NCI-H748 (cell line): ENCODE results near the gene PELO.
A peak's percentile ranks its signal among the peaks of the same experiment; 100 is the strongest.
"Not testable (repeated sequence)": the region's sequence is repeated elsewhere in the genome, so short reads cannot be mapped to it uniquely, and the experiment has no call there.

Experiments used
- DNase-seq: peaks from one replicate; lab custom pipeline; 2025; ENCODE audit not compliant: unreplicated experiment; lab: John Stamatoyannopoulos, UW

Gene PELO

GRCh38 chr5:52800394-52801213, 12.9 kb downstream of the PELO start:
- peak; percentile 76 for DNase-seq

GRCh38 chr5:52801329-52801728, 13.6 kb downstream of the PELO start:
- DNase-seq = peak; percentile 58

GRCh38 chr5:52802272-52802973, 14.7 kb downstream of the PELO start:
- no peak for DNase-seq

- DNase-seq = no peak
These were observed 15.2 kb downstream of the PELO start for GRCh38 chr5:52802974-52803336.

DNA sequence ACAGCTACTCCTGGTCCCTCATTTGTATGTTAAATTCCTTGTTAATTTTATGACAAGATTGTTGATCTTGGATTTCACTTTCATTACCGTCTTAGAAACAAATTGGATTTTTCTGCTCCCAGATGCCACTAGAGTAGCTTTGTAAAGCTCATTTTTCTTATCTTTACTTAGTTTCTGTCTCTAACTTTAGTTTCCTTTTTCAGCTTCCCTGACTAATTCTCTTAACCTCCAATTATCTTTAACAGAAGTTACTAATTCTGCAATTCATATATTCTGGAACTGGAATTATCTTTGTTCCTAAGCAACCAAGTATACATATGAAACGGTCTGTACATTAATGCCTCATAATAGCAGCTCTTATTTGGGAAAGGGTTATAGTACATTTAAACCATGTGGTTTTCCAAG, 16.7 kb downstream of the PELO start:
- DNase-seq = no peak

DNA sequence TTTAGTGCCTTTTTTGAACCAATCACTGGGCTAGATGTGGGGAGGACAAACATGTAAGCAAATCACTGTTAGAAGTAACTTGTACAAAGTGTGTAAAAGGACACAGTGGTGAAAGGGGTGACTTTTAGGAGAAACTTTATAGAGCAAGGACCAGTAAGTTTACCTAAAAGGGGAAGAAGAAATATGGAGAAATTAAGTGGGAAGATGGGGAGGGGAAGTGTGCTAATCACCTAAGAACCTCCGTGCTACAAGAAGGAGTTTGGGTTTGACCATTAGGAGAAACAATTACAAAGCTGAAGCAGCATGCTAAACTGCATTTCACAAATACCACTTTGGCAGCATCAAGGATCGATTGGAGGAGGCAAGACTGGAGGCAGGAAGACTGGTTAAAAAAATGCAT, 17.3 kb downstream of the PELO start:
- no peak for DNase-seq

- no peak for DNase-seq
These were observed 17.9 kb downstream of the PELO start for GRCh38 chr5:52805615-52806014.

GRCh38 chr5:52807037-52807436, 19.3 kb downstream of the PELO start:
- no peak for DNase-seq

DNA sequence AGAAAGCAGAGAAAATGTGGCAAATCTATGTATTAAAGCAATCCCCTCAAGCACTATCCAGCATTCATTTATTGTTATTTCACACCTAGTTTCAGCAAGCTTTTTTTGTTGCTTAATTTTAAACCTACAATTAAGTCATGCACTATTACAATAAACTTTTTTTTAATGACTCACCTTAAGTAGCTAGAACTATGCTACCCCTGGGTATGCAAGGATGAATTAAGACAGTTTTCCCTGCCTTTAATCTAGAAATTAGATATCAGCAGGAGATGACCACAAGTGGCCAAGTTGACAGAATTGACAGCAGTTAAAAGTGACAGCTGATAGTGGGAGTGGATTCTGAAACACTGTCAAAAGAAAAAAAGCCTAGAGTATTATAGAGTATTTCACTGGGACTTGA, 20.0 kb downstream of the PELO start:
- DNase-seq = no peak

GRCh38 chr5:52808316-52808901, 20.7 kb downstream of the PELO start:
- no peak for DNase-seq

DNA sequence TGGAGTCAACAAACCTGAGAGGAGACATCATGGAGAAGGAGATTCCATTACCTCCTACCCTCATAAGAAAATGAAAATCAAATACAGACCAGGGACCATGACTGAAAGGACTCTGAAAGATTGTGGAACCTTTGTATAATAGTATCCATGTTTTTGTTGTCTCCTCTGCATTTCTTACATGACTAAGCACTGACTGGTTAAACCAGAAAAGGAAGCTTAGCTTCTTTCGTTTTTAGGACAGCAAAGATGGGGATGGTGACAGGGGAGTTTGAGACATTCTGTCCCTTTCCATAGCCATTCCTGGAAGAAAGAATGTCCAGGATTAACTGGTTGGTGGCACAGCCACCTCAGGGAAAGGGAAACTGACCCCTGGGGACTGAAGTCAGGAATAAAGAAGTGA, 22.2 kb downstream of the PELO start:
- no peak for DNase-seq

DNA sequence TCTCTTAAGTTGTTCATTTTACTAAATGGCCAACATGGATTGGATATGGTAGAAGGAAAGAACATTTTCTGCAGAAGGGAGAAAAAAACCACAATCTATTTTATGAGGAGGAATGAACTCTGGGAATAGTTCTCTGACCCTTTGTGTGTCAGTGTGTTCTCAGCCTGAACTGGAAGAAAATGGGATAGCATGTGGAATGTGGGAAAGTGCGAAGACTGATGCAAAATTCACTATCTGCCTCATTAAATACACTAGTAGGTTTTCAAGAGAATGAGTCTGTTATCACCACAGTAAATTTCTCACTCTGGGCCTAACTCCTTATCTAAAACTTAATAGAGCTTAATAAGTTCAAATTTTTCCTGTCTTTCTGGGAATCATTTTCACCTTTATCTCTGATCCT, 22.7 kb downstream of the PELO start:
- no peak for DNase-seq

DNA sequence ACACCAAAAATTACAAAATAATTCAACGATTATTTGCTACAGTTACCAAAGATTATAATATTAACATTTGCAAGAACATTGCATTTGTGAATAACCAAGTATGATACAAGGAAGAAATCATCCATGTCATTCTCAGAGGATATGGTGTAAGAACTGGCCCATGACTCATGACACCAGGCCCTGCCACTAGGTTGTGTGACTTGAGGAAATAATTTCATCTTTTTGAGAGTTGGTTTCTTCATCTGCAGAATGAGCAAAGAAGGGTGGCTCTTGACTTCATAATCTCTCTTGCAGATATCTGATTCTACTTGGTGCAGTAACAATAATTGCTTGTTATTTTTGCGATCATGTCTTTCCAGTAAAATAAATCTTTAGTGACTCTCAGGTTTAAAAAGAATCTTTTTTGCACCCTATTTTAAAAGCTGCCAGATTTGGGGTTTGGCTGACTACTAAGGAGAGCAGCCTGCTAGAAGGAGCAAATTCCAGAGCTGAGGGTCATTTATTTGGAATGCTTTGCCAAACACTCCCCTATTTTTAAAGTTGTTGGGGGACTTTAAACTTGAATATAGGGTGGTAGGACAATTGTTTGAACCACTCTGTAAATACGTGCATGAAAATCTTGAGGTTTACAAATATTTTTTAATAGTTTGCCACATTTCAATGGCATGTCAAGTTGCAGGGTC, 23.5 kb downstream of the PELO start:
- no peak for DNase-seq

GRCh38 chr5:52814352-52815148, 26.8 kb downstream of the PELO start:
- DNase-seq = no peak

- peak; percentile 19 for DNase-seq
These were observed 30.1 kb downstream of the PELO start for GRCh38 chr5:52817818-52818217.

DNA sequence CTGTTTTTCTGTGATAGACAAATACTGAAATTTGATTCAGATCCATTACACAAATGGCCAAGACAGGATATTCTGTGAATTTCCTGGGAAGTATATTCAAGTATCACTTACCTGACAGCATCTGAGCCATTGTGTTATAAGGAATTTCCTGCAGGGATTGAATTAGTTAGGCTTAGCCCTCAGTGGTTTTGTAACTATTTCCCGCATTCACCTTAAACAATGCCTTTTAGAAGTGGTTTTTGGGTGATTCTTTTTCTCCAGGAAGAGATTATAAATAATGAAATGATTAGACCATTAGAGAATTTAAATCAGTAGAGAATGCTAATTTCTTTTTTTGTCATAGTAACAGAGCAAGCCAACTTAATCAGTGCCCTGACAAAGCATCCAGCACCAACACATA, 30.6 kb downstream of the PELO start:
- DNase-seq = no peak

DNA sequence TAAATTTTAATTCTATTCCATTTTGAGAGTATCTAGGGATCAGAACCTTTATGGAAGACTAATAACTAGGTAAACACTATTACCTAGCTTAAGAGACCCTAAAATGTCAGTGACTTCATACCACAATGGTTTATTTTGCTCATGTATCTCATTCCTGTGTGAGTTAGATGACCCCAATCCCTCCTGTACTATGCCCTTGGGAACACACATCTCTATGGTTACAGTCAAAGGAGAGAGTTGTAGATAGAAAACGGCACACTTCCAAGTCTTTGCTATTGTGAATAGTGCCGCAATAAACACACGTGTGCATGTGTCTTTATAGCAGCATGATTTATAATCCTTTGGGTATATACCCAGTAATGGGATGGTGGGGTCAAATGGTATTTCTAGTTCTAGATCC, 31.1 kb downstream of the PELO start:
- not testable (repeated sequence) for DNase-seq

- DNase-seq = no peak
These were observed 34.2 kb downstream of the PELO start for GRCh38 chr5:52821901-52822300.

- DNase-seq = no peak
These were observed 34.7 kb downstream of the PELO start for GRCh38 chr5:52822437-52822836.

GRCh38 chr5:52824827-52825226, 37.1 kb downstream of the PELO start:
- DNase-seq = no peak

GRCh38 chr5:52825826-52826225, 38.1 kb downstream of the PELO start:
- DNase-seq = no peak
